Astrocyte (in vitro differentiated cells and primary cell): ENCODE results near the gene CARD11. TPM values are rescaled to one million over a fixed set of nuclear protein-coding genes. Genes with fewer than 3 reads are reported as not detected.

Experiments used
- DNase-seq: peaks from one replicate; pipeline ENCODE4 v3.0.0-alpha.2; 2010; ENCODE audit warnings: low read depth
- FAIRE-seq: peaks from 2 replicates; lab custom pipeline; 2011; peaks lifted over from hg19 to GRCh38; lab: Jason Lieb, UNC
- H2AFZ ChIP-seq: 2 replicates; pipeline ENCODE4 v1.6.0; 2012; ENCODE audit warnings: low read depth, low read length, inconsistent platforms
- H3K27ac ChIP-seq: 2 replicates; pipeline ENCODE4 v1.5.1; 2011; ENCODE audit warnings: low read depth, low read length, inconsistent platforms
- H3K27me3 ChIP-seq: 2 replicates; pipeline ENCODE4 v1.6.0; 2011; ENCODE audit warnings: low read length, inconsistent platforms; ENCODE audit not compliant: insufficient read depth
- H3K36me3 ChIP-seq: 2 replicates; pipeline ENCODE4 v1.5.1; 2011; ENCODE audit warnings: low read length, inconsistent platforms; ENCODE audit not compliant: insufficient read depth
- H3K4me1 ChIP-seq: 2 replicates; pipeline ENCODE4 v1.5.1; 2011; ENCODE audit warnings: low read length, inconsistent platforms; ENCODE audit not compliant: insufficient read depth
- H3K4me2 ChIP-seq: 2 replicates; pipeline ENCODE4 v1.6.0; 2012; ENCODE audit warnings: low read length, inconsistent platforms
- H3K4me3 ChIP-seq: 2 replicates; pipeline ENCODE4 v1.5.1; 2011; ENCODE audit warnings: low read depth, mild to moderate bottlenecking, low read length, inconsistent platforms; ENCODE audit not compliant: insufficient read depth
- H3K79me2 ChIP-seq: 2 replicates; pipeline ENCODE4 v1.6.0; 2012; ENCODE audit warnings: mild to moderate bottlenecking, low read length, inconsistent platforms; ENCODE audit not compliant: insufficient read depth
- H3K9ac ChIP-seq: 2 replicates; pipeline ENCODE4 v1.6.0; 2012; ENCODE audit warnings: mild to moderate bottlenecking, low read length, inconsistent platforms
- H3K9me3 ChIP-seq: 2 replicates; pipeline ENCODE4 v1.5.1; 2012; ENCODE audit warnings: low read depth, mild to moderate bottlenecking, low read length, inconsistent platforms; ENCODE audit not compliant: insufficient read depth
- H4K20me1 ChIP-seq: 2 replicates; pipeline ENCODE4 v1.6.0; 2012; ENCODE audit warnings: low read length, inconsistent platforms; ENCODE audit not compliant: insufficient read depth
- H3K27ac Mint-ChIP-seq: one replicate; pipeline ENCODE4 v1.8.0; 2021; ENCODE audit warnings: mild to moderate bottlenecking, mixed read lengths; ENCODE audit not compliant: unreplicated experiment
- H3K27me3 Mint-ChIP-seq: one replicate; pipeline ENCODE4 v1.8.0; 2021; ENCODE audit warnings: low read depth, mixed read lengths; ENCODE audit not compliant: unreplicated experiment
- H3K36me3 Mint-ChIP-seq: one replicate; pipeline ENCODE4 v1.8.0; 2021; ENCODE audit warnings: low read depth, mixed read lengths; ENCODE audit not compliant: unreplicated experiment
- H3K4me1 Mint-ChIP-seq: one replicate; pipeline ENCODE4 v1.8.0; 2021; ENCODE audit warnings: low read depth, mixed read lengths; ENCODE audit not compliant: unreplicated experiment
- H3K4me3 Mint-ChIP-seq: one replicate; pipeline ENCODE4 v1.8.0; 2021; ENCODE audit warnings: mild to moderate bottlenecking, moderate library complexity, mixed read lengths; ENCODE audit not compliant: unreplicated experiment
- H3K9me3 Mint-ChIP-seq: one replicate; pipeline ENCODE4 v1.8.0; 2021; ENCODE audit warnings: mild to moderate bottlenecking, mixed read lengths; ENCODE audit not compliant: unreplicated experiment
- CTCF ChIP-seq: IDR thresholded peaks from 2 replicates; pipeline ENCODE4 v1.5.1; 2011; ENCODE audit warnings: low read depth, mild to moderate bottlenecking, inconsistent platforms, low read length, moderate library complexity; ENCODE audit not compliant: insufficient read depth
- EZH2 ChIP-seq: IDR thresholded peaks from 2 replicates; pipeline ENCODE4 v1.6.1; 2012; ENCODE audit warnings: mild to moderate bottlenecking, low read length, inconsistent platforms; ENCODE audit not compliant: insufficient read depth
- total RNA-seq: library from RNA; stranded (reverse); gene quantifications from 2 replicates; pipeline ENCODE4 v1.2.1, GENCODE V29; 2021

Gene CARD11
- total RNA-seq, 1 donor from 2014 or later, result 9.5 TPM

GRCh38 chr7:2997014-2997413 is 46.7 kb downstream of the CARD11 start:
- Mint-ChIP-seq H3K27ac (no peak overlapping the region), H3K9me3 (peaks cover 18% of the 10 kb centered on the region), H3K4me3 (no peak overlapping the region), H3K36me3 (peaks cover 17% of the 10 kb centered on the region), H3K27me3 (peaks cover 2% of the 10 kb centered on the region), H3K4me1 (no peaks in the 10 kb centered on the region)
- Histone ChIP-seq H3K4me3 (no peak overlapping the region), H3K27me3 (no peaks in the 10 kb centered on the region), H3K4me2 (no peak overlapping the region), H3K9ac (no peak overlapping the region), H3K4me1 (no peaks in the 10 kb centered on the region), H3K36me3 (no peaks in the 10 kb centered on the region), H3K79me2 (no peaks in the 10 kb centered on the region), H4K20me1 (no peaks in the 10 kb centered on the region), H3K27ac (no peak overlapping the region), H2AFZ (no peak overlapping the region), H3K9me3 (peaks cover 6% of the 10 kb centered on the region)
- TF ChIP-seq EZH2 (no peak), CTCF (no peak)
- no peak for FAIRE-seq
- DNase-seq, result no peak

- Mint-ChIP-seq H3K36me3 (peaks cover 20% of the 10 kb centered on the region), H3K4me1 (no peaks in the 10 kb centered on the region), H3K27me3 (peaks cover 2% of the 10 kb centered on the region), H3K4me3 (no peak overlapping the region), H3K9me3 (peaks cover 13% of the 10 kb centered on the region), H3K27ac (no peak overlapping the region)
- no peak overlapping the region for H3K4me2 ChIP-seq
- no peak for FAIRE-seq
- DNase-seq, result no peak
- no peaks in the 10 kb centered on the region for H4K20me1 ChIP-seq
- H2AFZ ChIP-seq, result no peak overlapping the region
- H3K4me1 ChIP-seq, result no peaks in the 10 kb centered on the region
- no peaks in the 10 kb centered on the region for H3K27me3 ChIP-seq
- H3K4me3 ChIP-seq, result no peak overlapping the region
- H3K27ac ChIP-seq, result no peak overlapping the region
- H3K9ac ChIP-seq, result no peak overlapping the region
- H3K9me3 ChIP-seq, result peaks cover 6% of the 10 kb centered on the region
- TF ChIP-seq CTCF (no peak), EZH2 (no peak)
- no peaks in the 10 kb centered on the region for H3K36me3 ChIP-seq
- no peaks in the 10 kb centered on the region for H3K79me2 ChIP-seq
These were observed 47.5 kb downstream of the CARD11 start for GRCh38 chr7:2996141-2996540.

GRCh38 chr7:2993868-2994267 is 49.8 kb downstream of the CARD11 start:
- H3K27ac ChIP-seq, result no peak overlapping the region
- peaks cover 2% of the 10 kb centered on the region for H3K27me3 Mint-ChIP-seq
- FAIRE-seq, result no peak
- H4K20me1 ChIP-seq, result no peaks in the 10 kb centered on the region
- no peak overlapping the region for H3K4me3 ChIP-seq
- no peaks in the 10 kb centered on the region for H3K4me1 ChIP-seq
- no peak overlapping the region for H3K4me3 Mint-ChIP-seq
- H3K27ac Mint-ChIP-seq, result no peak overlapping the region
- no peaks in the 10 kb centered on the region for H3K36me3 ChIP-seq
- H3K9ac ChIP-seq, result no peak overlapping the region
- H2AFZ ChIP-seq, result no peak overlapping the region
- no peak for TF ChIP-seq CTCF
- no peak for TF ChIP-seq EZH2
- no peaks in the 10 kb centered on the region for H3K79me2 ChIP-seq
- no peaks in the 10 kb centered on the region for H3K4me1 Mint-ChIP-seq
- H3K4me2 ChIP-seq, result no peak overlapping the region
- DNase-seq, result no peak
- H3K36me3 Mint-ChIP-seq, result peaks cover 16% of the 10 kb centered on the region
- peaks cover 6% of the 10 kb centered on the region for H3K9me3 ChIP-seq
- H3K27me3 ChIP-seq, result no peaks in the 10 kb centered on the region
- H3K9me3 Mint-ChIP-seq, result peaks cover 22% of the 10 kb centered on the region
